ENCODE data around the gene GIPC1. TPM values are rescaled to one million over a fixed set of nuclear protein-coding genes. Genes with fewer than 3 reads are reported as not detected.
A peak's percentile ranks its signal among the peaks of the same experiment; 100 is the strongest.

Gene GIPC1
- total and polyA plus RNA-seq, 12 donors = 26.6 to 107 (median 64.3) TPM

GRCh38 chr19:14530005-14530348 is 34.0 kb upstream of the GIPC1 start:
- Histone ChIP-seq H3K27ac (peak overlapping the region; percentile 79 to 98 (median 87)), H3K4me3 (peak overlapping the region; percentile 40 to 87 (median 62)), H3K9me3 (replicated peaks in 1 of 3) (no peaks in the 10 kb centered on the region), H3K36me3 (replicated peaks in 1 of 2) (no peaks in the 10 kb centered on the region), H3K4me1 (replicated peaks in 1 of 2) (peaks cover 33 to 51% of the 10 kb centered on the region in 2 donors), H3K27me3 (no peaks in the 10 kb centered on the region)
- TF ChIP-seq POLR2A (IDR thresholded peaks at IDR 0.05) = no peak
- TF ChIP-seq CTCF (IDR thresholded peaks at IDR 0.05) = no peak
- intact Hi-C loops (cut with DNase I) = no loop called here
- 0% methylated on average over 8 to 18 of the region's 18 CpGs for WGBS, 4 donors
- DNase-seq = no peak

- peaks cover 33 to 46% of the 10 kb centered on the region in 2 donors for H3K4me1 ChIP-seq (replicated peaks in 1 of 2)
- no peaks in the 10 kb centered on the region for H3K9me3 ChIP-seq (replicated peaks in 1 of 3)
- WGBS, 4 donors = 0% methylated on average over 29 to 59 of the region's 59 CpGs
- intact Hi-C loops (cut with DNase I) = no loop called here
- TF ChIP-seq POLR2A (IDR thresholded peaks at IDR 0.05) (peak; percentile 98 to 100), CTCF (IDR thresholded peaks at IDR 0.05) (no peak)
- H3K27ac ChIP-seq = peak within 1 kb of the TSS; percentile 79 to 98 (median 87)
- no peaks in the 10 kb centered on the region for H3K36me3 ChIP-seq (replicated peaks in 1 of 2)
- H3K4me3 ChIP-seq = peak within 1 kb of the TSS; percentile 40 to 87 (median 62)
- H3K27me3 ChIP-seq = no peaks in the 10 kb centered on the region
- peak; percentile 100 for DNase-seq
These were observed 33.5 kb upstream of the GIPC1 start, which contains the start of gene TECR for GRCh38 chr19:14529254-14530004. Gene TECR (plus strand): TSS chr19:14529594. CDS start chr19:14529697, 103 bp downstream.

- peak overlapping the region in 3 of 4 donors; percentile 33 to 78 (median 40) for H3K4me3 ChIP-seq
- no peak for TF ChIP-seq POLR2A (IDR thresholded peaks at IDR 0.05)
- TF ChIP-seq CTCF (IDR thresholded peaks at IDR 0.05) = no peak
- intact Hi-C loops (cut with DNase I) = no loop called here
- WGBS, 4 donors = 28 to 33% (median 29%) methylated on average over 32 to 39 of the region's 39 CpGs
- no peaks in the 10 kb centered on the region for H3K9me3 ChIP-seq (replicated peaks in 1 of 3)
- peak overlapping the region in 3 of 5 donors; percentile 44 to 89 (median 57) for H3K27ac ChIP-seq
- DNase-seq = peak in 3 of 7 donors; percentile 49 to 71 (median 53)
- H3K36me3 ChIP-seq (replicated peaks in 1 of 2) = no peaks in the 10 kb centered on the region
- H3K27me3 ChIP-seq = no peaks in the 10 kb centered on the region
- H3K4me1 ChIP-seq (replicated peaks in 1 of 2) = peaks cover 29 to 42% of the 10 kb centered on the region in 2 donors
These were observed 32.7 kb upstream of the GIPC1 start for GRCh38 chr19:14528419-14529253.

- intact Hi-C loops (cut with DNase I) = no loop called here
- H3K36me3 ChIP-seq (replicated peaks in 1 of 2) = no peaks in the 10 kb centered on the region
- no peak overlapping the region for H3K27ac ChIP-seq
- no peak for DNase-seq
- TF ChIP-seq CTCF (IDR thresholded peaks at IDR 0.05) (no peak), POLR2A (IDR thresholded peaks at IDR 0.05) (no peak)
- no peaks in the 10 kb centered on the region for H3K9me3 ChIP-seq (replicated peaks in 1 of 3)
- no peak overlapping the region for H3K4me3 ChIP-seq
- WGBS, 4 donors = 80 to 91% (median 86%) methylated on average over 3 to 4 of the region's 4 CpGs
- H3K4me1 ChIP-seq (replicated peaks in 1 of 2) = peaks cover 11 to 21% of the 10 kb centered on the region in 2 donors
- no peaks in the 10 kb centered on the region for H3K27me3 ChIP-seq
These were observed 30.5 kb upstream of the GIPC1 start for GRCh38 chr19:14526423-14526822.

All from adrenal gland (tissue), 12 donors.